ENCODE measurements around the gene SPOCK2. TPM values are rescaled to one million over a fixed set of nuclear protein-coding genes. Genes with fewer than 3 reads are reported as not detected.
A peak's percentile ranks its signal among the peaks of the same experiment; 100 is the strongest.

SPOCK2 gene
- total and polyA plus RNA-seq, 2 of the 13 experiments (the other 11 are each of a cell fraction or from before 2014, with no cell fraction given): 8.6 to 30.6 TPM

DNA sequence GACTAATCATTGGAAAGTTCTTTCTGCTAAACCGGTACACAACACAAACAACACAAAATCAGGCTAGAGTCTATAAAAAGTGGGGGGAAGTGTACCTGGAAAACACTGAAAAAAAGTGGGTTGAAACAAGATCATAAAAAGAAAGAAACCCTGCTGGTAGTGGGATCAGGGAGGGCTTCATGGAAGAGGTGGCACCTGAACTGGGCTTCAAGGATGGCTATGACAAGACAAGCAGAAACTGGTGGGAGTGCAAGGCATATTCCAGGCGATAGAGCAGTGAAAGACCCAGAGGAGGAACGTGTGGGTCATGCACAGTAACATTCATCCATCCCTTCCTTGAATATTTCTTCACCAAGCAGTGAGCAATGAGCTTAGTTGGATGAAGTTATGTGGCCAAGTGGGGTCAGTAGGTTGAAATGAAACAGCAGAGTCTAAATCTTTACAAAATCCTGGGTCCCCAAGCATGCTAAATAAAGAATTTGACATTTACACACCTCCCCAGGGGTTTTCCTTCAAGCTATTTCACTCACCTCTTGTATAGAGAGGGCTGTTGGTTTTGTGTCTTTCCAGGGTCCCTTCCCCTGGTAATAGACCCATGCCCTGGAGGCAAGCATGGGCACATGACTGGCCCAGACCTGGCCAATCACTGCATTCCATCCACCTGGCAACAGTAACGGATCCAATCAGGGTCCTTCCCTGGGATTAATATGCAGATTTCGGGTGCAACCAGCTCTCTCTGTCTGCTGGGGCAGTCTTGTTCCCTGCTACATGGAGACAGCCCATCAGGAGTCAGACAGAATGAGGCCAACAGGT lies 38.2 kb downstream of the SPOCK2 start (continued):
- TF ChIP-seq ARID5B (CRISPR knock-in tag; IDR thresholded peaks at IDR 0.05) (no peak), TOE1 (CRISPR knock-in tag; IDR thresholded peaks at IDR 0.05) (no peak), SYNCRIP (IDR thresholded peaks at IDR 0.05; ENCODE audit: insufficient read depth, low read depth, low read length) (no peak), ZNF776 (CRISPR knock-in tag; IDR thresholded peaks at IDR 0.05) (no peak), FOSL1 (CRISPR knock-in tag; IDR thresholded peaks at IDR 0.05; ENCODE audit: borderline replicate concordance) (no peak), RXRA (CRISPR knock-in tag; IDR thresholded peaks at IDR 0.05) (no peak), FIP1L1 (IDR thresholded peaks at IDR 0.05; ENCODE audit: borderline replicate concordance, insufficient read depth, low read depth, low read length) (no peak), NR2F6 (IDR thresholded peaks at IDR 0.05) (no peak), NR2F6 (CRISPR knock-in tag; IDR thresholded peaks at IDR 0.05) (no peak), NFYB (CRISPR knock-in tag; IDR thresholded peaks at IDR 0.05) (peak; percentile 77), ZMYM3 (CRISPR knock-in tag; IDR thresholded peaks at IDR 0.05) (0 out of 2 replicates have a peak, but pooled peaks have one; percentile 17), SMAD1 (CRISPR knock-in tag; IDR thresholded peaks at IDR 0.05; ENCODE audit: borderline replicate concordance, low read depth) (no peak), MYC (CRISPR knock-in tag; IDR thresholded peaks at IDR 0.05; ENCODE audit: borderline replicate concordance) (no peak), HNRNPLL (IDR thresholded peaks at IDR 0.05; ENCODE audit: low read depth, low read length, poor library complexity, severe bottlenecking) (no peak), ARHGAP35 (CRISPR knock-in tag; IDR thresholded peaks at IDR 0.05; ENCODE audit: borderline replicate concordance) (no peak), FOXA1 (IDR thresholded peaks at IDR 0.05) (no peak), FOXA1 (CRISPR knock-in tag; IDR thresholded peaks at IDR 0.05) (no peak), CREB1 (IDR thresholded peaks at IDR 0.05) (no peak), CREB1 (CRISPR knock-in tag; IDR thresholded peaks at IDR 0.05) (peak; percentile 40; the same call in 1 of the 2 replicates), NFYC (CRISPR knock-in tag; IDR thresholded peaks at IDR 0.05) (peak; percentile 80), ZNF572 (CRISPR knock-in tag; IDR thresholded peaks at IDR 0.05) (no peak), IKZF1 (IDR thresholded peaks at IDR 0.05) (no peak), TSC22D2 (CRISPR knock-in tag; IDR thresholded peaks at IDR 0.05; ENCODE audit: borderline replicate concordance) (no peak), WIZ (CRISPR knock-in tag; IDR thresholded peaks at IDR 0.05) (0 out of 2 replicates have a peak, but pooled peaks have one; percentile 38)
- TF ChIP-seq, protein P1, sequence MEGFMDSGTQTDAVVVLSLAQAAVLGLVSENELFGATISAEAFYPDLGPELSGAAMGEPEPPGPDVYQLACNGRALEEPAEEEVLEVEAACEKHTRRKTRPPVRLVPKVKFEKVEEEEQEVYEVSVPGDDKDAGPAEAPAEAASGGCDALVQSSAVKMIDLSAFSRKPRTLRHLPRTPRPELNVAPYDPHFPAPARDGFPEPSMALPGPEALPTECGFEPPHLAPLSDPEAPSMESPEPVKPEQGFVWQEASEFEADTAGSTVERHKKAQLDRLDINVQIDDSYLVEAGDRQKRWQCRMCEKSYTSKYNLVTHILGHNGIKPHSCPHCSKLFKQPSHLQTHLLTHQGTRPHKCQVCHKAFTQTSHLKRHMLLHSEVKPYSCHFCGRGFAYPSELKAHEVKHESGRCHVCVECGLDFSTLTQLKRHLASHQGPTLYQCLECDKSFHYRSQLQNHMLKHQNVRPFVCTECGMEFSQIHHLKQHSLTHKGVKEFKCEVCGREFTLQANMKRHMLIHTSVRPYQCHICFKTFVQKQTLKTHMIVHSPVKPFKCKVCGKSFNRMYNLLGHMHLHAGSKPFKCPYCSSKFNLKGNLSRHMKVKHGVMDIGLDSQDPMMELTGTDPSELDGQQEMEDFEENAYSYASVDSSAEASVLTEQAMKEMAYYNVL (CRISPR knock-in tag; IDR thresholded peaks at IDR 0.05; ENCODE audit: borderline replicate concordance): no peak

All from HepG2 (cell line).